CD14-positive monocyte (primary cell): ENCODE data around the gene VARS2. TPM values are rescaled to one million over a fixed set of nuclear protein-coding genes. Genes with fewer than 3 reads are reported as not detected.
"Not testable (repeated sequence)": the region's sequence is repeated elsewhere in the genome, so short reads cannot be mapped to it uniquely, and the experiment has no call there.

Source experiments
- DNase-seq, 3 donors: peaks; one replicate each; pipeline ENCODE4 v3.0.0-alpha.2; 2011 to 2022
- H2AFZ ChIP-seq: 2 replicates; pipeline ENCODE4 v1.6.0; 2012; ENCODE audit warnings: mild to moderate bottlenecking, low read depth, low read length, inconsistent platforms; ENCODE audit not compliant: insufficient read depth, poor library complexity, severe bottlenecking
- H3K27ac ChIP-seq, 2 donors: 1 replicate in 1 of 2; 2 replicates in 1 of 2; pipeline ENCODE4 v1.5.1; 2012 to 2013; ENCODE audit warnings: low read length in 2 of 2, control low read depth in 1 of 2, inconsistent platforms in 1 of 2, low read depth in 1 of 2, mild to moderate bottlenecking in 1 of 2
- H3K27me3 ChIP-seq, 2 donors: one replicate each; pipeline versions ENCODE4 v1.6.0 to v1.6.1; 2011 to 2013; ENCODE audit warnings: low read length in 2 of 2; ENCODE audit not compliant: control insufficient read depth in 2 of 2, insufficient read depth in 2 of 2
- H3K36me3 ChIP-seq, 2 donors: replicated peaks in 1 of 2; 1 replicate in 1 of 2; 2 replicates in 1 of 2; pipeline versions ENCODE4 v1.5.1 to v1.6.1; 2012 to 2013; ENCODE audit warnings: low read length in 2 of 2, control low read depth in 1 of 2, inconsistent platforms in 1 of 2, mild to moderate bottlenecking in 1 of 2; ENCODE audit not compliant: insufficient read depth in 2 of 2, control insufficient read depth in 1 of 2
- H3K4me1 ChIP-seq, 2 donors: 1 replicate in 1 of 2; 2 replicates in 1 of 2; pipeline versions ENCODE4 v1.5.1 to v1.6.1; 2012 to 2013; ENCODE audit warnings: low read length in 2 of 2, control low read depth in 1 of 2, inconsistent platforms in 1 of 2, mild to moderate bottlenecking in 1 of 2, moderate library complexity in 1 of 2; ENCODE audit not compliant: insufficient read depth in 2 of 2, control insufficient read depth in 1 of 2
- H3K4me2 ChIP-seq: replicated peaks from 2 replicates; pipeline ENCODE3; 2012; ENCODE audit warnings: low read length, moderate library complexity, mild to moderate bottlenecking; ENCODE audit not compliant: poor library complexity, severe bottlenecking; ENCODE audit errors: extremely low read depth
- H3K4me3 ChIP-seq, 3 experiments: fragments of 200-600 bp in 1 of 3; sonication (generic) in 1 of 3; replicated peaks in 1 of 3; 1 replicate in 2 of 3; 2 replicates in 1 of 3; pipeline ENCODE4 v1.5.1; 2011 to 2013; ENCODE audit warnings: low read length in 3 of 3, mild to moderate bottlenecking in 3 of 3, control low read depth in 2 of 3, low read depth in 2 of 3, inconsistent platforms in 1 of 3, moderate library complexity in 1 of 3
- H3K79me2 ChIP-seq: 2 replicates; pipeline ENCODE4 v1.6.0; 2012; ENCODE audit warnings: mild to moderate bottlenecking, control low read depth, inconsistent platforms, low read length, moderate library complexity; ENCODE audit not compliant: insufficient read depth
- H3K9ac ChIP-seq: 2 replicates; pipeline ENCODE4 v1.6.0; 2017; ENCODE audit warnings: low read length, mild to moderate bottlenecking; ENCODE audit not compliant: insufficient read depth, poor library complexity, severe bottlenecking
- H3K9me3 ChIP-seq, 2 donors: replicated peaks in 1 of 2; 1 replicate in 1 of 2; 2 replicates in 1 of 2; pipeline versions ENCODE4 v1.5.1 to v1.6.1; 2012 to 2013; ENCODE audit warnings: low read length in 2 of 2, control low read depth in 1 of 2; ENCODE audit not compliant: control insufficient read depth in 1 of 2, insufficient read depth in 1 of 2
- H4K20me1 ChIP-seq: 2 replicates; pipeline ENCODE4 v1.6.0; 2012; ENCODE audit warnings: mild to moderate bottlenecking, low read length, control low read depth, moderate library complexity; ENCODE audit not compliant: insufficient read depth
- H3K27ac Mint-ChIP-seq, 7 donors: one replicate each; pipeline ENCODE4 v1.8.0; 2020; ENCODE audit warnings: mild to moderate bottlenecking in 7 of 7, mixed read lengths in 7 of 7, moderate library complexity in 6 of 7, inconsistent platforms in 2 of 7
- H3K27me3 Mint-ChIP-seq, 3 donors: one replicate each; pipeline ENCODE4 v1.8.0; 2021 to 2022; ENCODE audit warnings: low read depth in 3 of 3, mild to moderate bottlenecking in 3 of 3, mixed read lengths in 3 of 3, moderate library complexity in 3 of 3, inconsistent platforms in 1 of 3
- H3K36me3 Mint-ChIP-seq, 2 donors: one replicate each; pipeline ENCODE4 v1.8.0; 2020; ENCODE audit warnings: mixed read lengths in 2 of 2, inconsistent platforms in 1 of 2, mild to moderate bottlenecking in 1 of 2
- H3K4me1 Mint-ChIP-seq: one replicate; pipeline ENCODE4 v1.8.0; 2020; ENCODE audit warnings: mild to moderate bottlenecking, mixed read lengths
- H3K4me3 Mint-ChIP-seq, 2 donors: one replicate each; pipeline ENCODE4 v1.8.0; 2020; ENCODE audit warnings: mild to moderate bottlenecking in 2 of 2, mixed read lengths in 2 of 2, moderate library complexity in 1 of 2
- H3K9me3 Mint-ChIP-seq, 7 donors: one replicate each; pipeline ENCODE4 v1.8.0; 2020 to 2022; ENCODE audit warnings: mixed read lengths in 7 of 7, mild to moderate bottlenecking in 6 of 7, moderate library complexity in 6 of 7, inconsistent platforms in 2 of 7
- WGBS: methylation state at CpG from one replicate; pipeline ENCODE4 v1.1.5; 2013; ENCODE audit warnings: missing lambda C conversion rate; ENCODE audit not compliant: insufficient coverage; 5-methylcytosine and 5-hydroxymethylcytosine counted together
- intact Hi-C, 2 donors: fragments of 100-400 bp; cut with micrococcal nuclease; formaldehyde crosslinking; loops; one replicate each; pipeline versions ENCODE4 v1.15.0 to v1.15.1; 2023
- polyA plus RNA-seq, 3 donors: library from polyadenylated mRNA; depleted of rRNA in 1 of 3; unstranded in 2 of 3; stranded (reverse) in 1 of 3; fragments of 300-500 nt in 2 of 3; fragments of >200 nt in 1 of 3; fragmentation: Illumina TruSeq in 2 of 3; gene quantifications; 1 replicate in 2 of 3; 2 replicates in 1 of 3; pipeline ENCODE4 v1.2.3, GENCODE V29; 2012 to 2021
- TF ChIP-seq, protein P1 (sequence below): fragments of 200-600 bp; IDR thresholded peaks from one replicate; pipeline ENCODE4 v1.8.0; 2022; ENCODE audit warnings: antibody characterized with exemption, mild to moderate bottlenecking

VARS2 gene
- polyA plus RNA-seq, 3 donors = 7.6 to 15.5 (median 8.1) TPM

DNA sequence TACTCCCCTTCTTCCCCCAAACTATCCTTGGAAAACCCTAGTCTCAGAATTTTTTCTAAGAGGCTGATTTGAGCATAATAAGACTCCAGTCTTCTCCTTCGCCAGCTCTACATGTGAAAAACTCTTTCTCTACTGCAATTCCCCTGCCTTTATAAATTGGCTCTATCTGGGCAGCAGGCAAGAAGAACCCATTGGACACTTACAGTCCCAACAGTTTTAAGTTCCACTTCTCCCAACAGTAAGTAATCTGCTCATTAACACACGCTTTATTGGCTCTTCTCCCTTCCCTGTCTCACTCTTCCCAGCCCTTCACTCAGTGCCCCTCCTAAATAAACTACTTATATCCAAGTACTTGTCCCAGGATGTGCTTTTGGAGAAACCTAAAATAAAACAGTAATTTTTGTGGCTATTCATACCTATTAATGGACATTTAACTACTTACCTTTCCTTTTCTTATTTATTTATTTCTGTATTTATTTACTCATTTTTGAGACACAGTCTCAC, 40.8 kb upstream of the VARS2 start:
- Mint-ChIP-seq H3K36me3 (no peaks in the 10 kb centered on the region), H3K4me1 (peaks cover 8% of the 10 kb centered on the region), H3K27me3 (peaks cover 0 to 2% (median 2%) of the 10 kb centered on the region in 3 donors), H3K4me3 (no peak overlapping the region), H3K9me3 (peaks cover 26 to 44% (median 42%) of the 10 kb centered on the region in 7 donors), H3K27ac (no peak overlapping the region)
- no peaks in the 10 kb centered on the region for H3K27me3 ChIP-seq
- no peaks in the 10 kb centered on the region for H3K36me3 ChIP-seq
- no peak overlapping the region for H3K27ac ChIP-seq
- intact Hi-C loops = loop anchor here in 1 of 2 donors (10.0 kb wide), 1 partner anchor 108 kb away; no protein-coding TSS in a partner anchor
- DNase-seq = no peak
- H3K79me2 ChIP-seq = no peaks in the 10 kb centered on the region
- H3K4me3 ChIP-seq = no peak overlapping the region
- no peaks in the 10 kb centered on the region for H4K20me1 ChIP-seq
- TF ChIP-seq, protein P1, sequence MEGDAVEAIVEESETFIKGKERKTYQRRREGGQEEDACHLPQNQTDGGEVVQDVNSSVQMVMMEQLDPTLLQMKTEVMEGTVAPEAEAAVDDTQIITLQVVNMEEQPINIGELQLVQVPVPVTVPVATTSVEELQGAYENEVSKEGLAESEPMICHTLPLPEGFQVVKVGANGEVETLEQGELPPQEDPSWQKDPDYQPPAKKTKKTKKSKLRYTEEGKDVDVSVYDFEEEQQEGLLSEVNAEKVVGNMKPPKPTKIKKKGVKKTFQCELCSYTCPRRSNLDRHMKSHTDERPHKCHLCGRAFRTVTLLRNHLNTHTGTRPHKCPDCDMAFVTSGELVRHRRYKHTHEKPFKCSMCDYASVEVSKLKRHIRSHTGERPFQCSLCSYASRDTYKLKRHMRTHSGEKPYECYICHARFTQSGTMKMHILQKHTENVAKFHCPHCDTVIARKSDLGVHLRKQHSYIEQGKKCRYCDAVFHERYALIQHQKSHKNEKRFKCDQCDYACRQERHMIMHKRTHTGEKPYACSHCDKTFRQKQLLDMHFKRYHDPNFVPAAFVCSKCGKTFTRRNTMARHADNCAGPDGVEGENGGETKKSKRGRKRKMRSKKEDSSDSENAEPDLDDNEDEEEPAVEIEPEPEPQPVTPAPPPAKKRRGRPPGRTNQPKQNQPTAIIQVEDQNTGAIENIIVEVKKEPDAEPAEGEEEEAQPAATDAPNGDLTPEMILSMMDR = no peak
- no peak overlapping the region for H2AFZ ChIP-seq
- H3K9me3 ChIP-seq = peaks cover 30 to 34% of the 10 kb centered on the region in 2 donors
- WGBS = 100% methylated on average over 1 of the region's 2 CpGs
- no peak overlapping the region for H3K9ac ChIP-seq
- no peak overlapping the region for H3K4me2 ChIP-seq
- H3K4me1 ChIP-seq = peaks cover 9 to 10% of the 10 kb centered on the region in 2 donors

DNA sequence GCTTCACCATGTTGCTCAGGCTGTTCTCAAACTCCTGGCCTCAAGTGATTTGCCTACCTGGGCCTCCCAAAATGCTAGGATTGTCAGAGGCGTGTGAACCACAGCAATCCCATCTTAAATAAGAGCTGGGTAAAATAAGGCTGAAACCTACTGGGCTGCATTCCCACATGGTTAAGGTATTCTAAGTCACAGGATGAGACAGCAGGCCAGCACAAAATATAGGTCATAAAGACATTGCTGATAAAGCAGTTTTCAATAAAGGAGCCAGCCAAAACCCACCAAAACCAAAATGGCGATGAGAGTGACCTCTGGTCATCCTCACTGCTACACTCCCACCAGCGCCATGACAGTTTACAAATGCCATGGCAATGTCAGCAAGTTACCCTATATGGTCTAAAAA, 40.2 kb upstream of the VARS2 start:
- H3K36me3 Mint-ChIP-seq, H3K36me3 ChIP-seq, H2AFZ ChIP-seq, H3K9ac ChIP-seq, H3K27ac ChIP-seq, H3K27ac Mint-ChIP-seq, H4K20me1 ChIP-seq, H3K4me2 ChIP-seq, H3K4me3 Mint-ChIP-seq, DNase-seq, H3K4me3 ChIP-seq, H3K27me3 Mint-ChIP-seq, H3K79me2 ChIP-seq, H3K4me1 Mint-ChIP-seq, H3K27me3 ChIP-seq: not testable (repeated sequence)
- WGBS = no CpG with 5 or more reads among the region's 3 CpGs
- intact Hi-C loops = loop anchor here in 1 of 2 donors (10.0 kb wide), 1 partner anchor 109 kb away; no protein-coding TSS in a partner anchor
- peaks cover 25 to 42% (median 41%) of the 10 kb centered on the region in 7 donors for H3K9me3 Mint-ChIP-seq
- Histone ChIP-seq H3K9me3 (peaks cover 30 to 31% of the 10 kb centered on the region in 2 donors), H3K4me1 (peaks cover 9 to 10% of the 10 kb centered on the region in 2 donors)
